Esophagus squamous epithelium (tissue), 4 donors: ENCODE measurements around the gene TIPIN.

Source experiments
- CTCF ChIP-seq, 6 experiments: fragments of 450-650 bp in 4 of 6; fragments of 200-600 bp in 2 of 6; sonication (generic) in 2 of 6; IDR thresholded peaks; one replicate each; pipeline ENCODE4 v1.5.1; 2016 to 2019; ENCODE audit warnings: antibody characterized with exemption in 6 of 6, mild to moderate bottlenecking in 4 of 6, moderate library complexity in 4 of 6
- POLR2A ChIP-seq, 4 donors: fragments of 450-650 bp; IDR thresholded peaks; one replicate each; pipeline ENCODE4 v1.6.1; 2017; ENCODE audit warnings: antibody characterized with exemption in 4 of 4, mild to moderate bottlenecking in 4 of 4, moderate library complexity in 3 of 4

DNA sequence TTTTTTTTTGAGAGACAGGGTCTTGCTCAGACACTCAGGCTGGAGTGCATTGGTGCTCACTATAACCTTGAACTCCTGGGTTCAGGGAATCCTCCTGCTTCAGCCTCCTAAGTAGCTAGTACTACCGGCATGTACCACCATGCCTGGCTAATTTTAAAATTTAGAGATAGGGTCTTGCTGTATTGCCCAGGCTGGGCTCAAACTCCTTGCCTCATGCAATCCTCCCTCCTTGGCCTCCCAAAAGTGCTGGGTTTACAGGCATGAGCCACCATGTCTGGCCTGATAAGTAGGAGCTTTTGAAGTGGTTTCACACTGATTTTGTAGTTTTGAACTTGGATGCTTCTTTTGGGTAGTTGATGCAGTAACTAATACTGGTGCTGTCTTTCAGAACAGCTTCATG, 38.0 kb upstream of the TIPIN start:
- TF ChIP-seq CTCF (IDR thresholded peaks at IDR 0.05) (no peak), POLR2A (IDR thresholded peaks at IDR 0.05) (no peak)
